Ishikawa (cell line): ENCODE measurements around the gene PNKP.

Source experiments
- CEBPB ChIP-seq: IDR thresholded peaks from 2 replicates; pipeline ENCODE4 v1.6.1; 2012
- CREB1 ChIP-seq: IDR thresholded peaks from 2 replicates; pipeline ENCODE4 v1.6.1; 2012; ENCODE audit warnings: low read depth
- EGR1 ChIP-seq: IDR thresholded peaks from 2 replicates; pipeline ENCODE4 v1.6.1; 2012
- EP300 ChIP-seq: IDR thresholded peaks from 2 replicates; pipeline ENCODE4 v1.6.1; 2012; ENCODE audit warnings: borderline replicate concordance
- FOXM1 ChIP-seq: IDR thresholded peaks from 2 replicates; pipeline ENCODE4 v1.6.1; 2012; ENCODE audit warnings: low read depth, borderline replicate concordance
- MAX ChIP-seq: IDR thresholded peaks from 2 replicates; pipeline ENCODE4 v1.6.1; 2012
- NFIC ChIP-seq: IDR thresholded peaks from 2 replicates; pipeline ENCODE4 v1.6.1; 2012
- RAD21 ChIP-seq: IDR thresholded peaks from 2 replicates; pipeline ENCODE4 v1.6.1; 2012; ENCODE audit warnings: low read depth
- REST ChIP-seq: IDR thresholded peaks from 2 replicates; pipeline ENCODE4 v1.6.1; 2012; ENCODE audit warnings: low read depth, mild to moderate bottlenecking
- TAF1 ChIP-seq: IDR thresholded peaks from 2 replicates; pipeline ENCODE4 v1.6.1; 2012; ENCODE audit warnings: low read depth, mild to moderate bottlenecking
- TCF12 ChIP-seq: IDR thresholded peaks from 2 replicates; pipeline ENCODE4 v1.6.1; 2012; ENCODE audit warnings: low read depth
- TEAD4 ChIP-seq: IDR thresholded peaks from 2 replicates; pipeline ENCODE4 v1.6.1; 2012
- USF1 ChIP-seq: IDR thresholded peaks from 2 replicates; pipeline ENCODE4 v1.6.1; 2012
- YY1 ChIP-seq: IDR thresholded peaks from 2 replicates; pipeline ENCODE4 v1.6.1; 2012; ENCODE audit warnings: low read depth
- ZBTB7A ChIP-seq: IDR thresholded peaks from 2 replicates; pipeline ENCODE4 v1.6.1; 2012; ENCODE audit warnings: low read depth

PNKP gene

GRCh38 chr19:49881186-49881585 is 13.8 kb upstream of the PNKP start:
- TF ChIP-seq FOXM1 (no peak), EGR1 (no peak), ZBTB7A (no peak), NFIC (no peak), REST (no peak), TAF1 (no peak), TEAD4 (no peak), EP300 (no peak), CREB1 (no peak), USF1 (no peak), RAD21 (no peak), TCF12 (no peak), CEBPB (no peak), MAX (no peak), YY1 (no peak)

- TF ChIP-seq TAF1 (no peak), EGR1 (no peak), EP300 (no peak), TCF12 (no peak), RAD21 (no peak), USF1 (no peak), MAX (no peak), CREB1 (no peak), TEAD4 (no peak), NFIC (no peak)
Measured at GRCh38 chr19:49880162-49880869, 12.9 kb upstream of the PNKP start.

- no peak for TF ChIP-seq RAD21
- no peak for TF ChIP-seq YY1
- TF ChIP-seq TAF1 = no peak
- TF ChIP-seq ZBTB7A = no peak
- no peak for TF ChIP-seq CREB1
- no peak for TF ChIP-seq USF1
- no peak for TF ChIP-seq TCF12
Measured at GRCh38 chr19:49879243-49879963, 12.0 kb upstream of the PNKP start.

GRCh38 chr19:49878744-49879070 is 11.3 kb upstream of the PNKP start:
- TF ChIP-seq EP300 = no peak
- no peak for TF ChIP-seq TEAD4
- TF ChIP-seq MAX = no peak
- TF ChIP-seq YY1 = no peak
- TF ChIP-seq FOXM1 = no peak
- no peak for TF ChIP-seq RAD21
- TF ChIP-seq ZBTB7A = no peak
- TF ChIP-seq REST = no peak
- no peak for TF ChIP-seq CEBPB
- no peak for TF ChIP-seq TCF12
- TF ChIP-seq CREB1 = no peak
- no peak for TF ChIP-seq NFIC
- no peak for TF ChIP-seq TAF1
- TF ChIP-seq USF1 = no peak
- no peak for TF ChIP-seq EGR1
